NCI-H128 (cell line): ENCODE data around the gene LAG3.
"Not testable (repeated sequence)": the region's sequence is repeated elsewhere in the genome, so short reads cannot be mapped to it uniquely, and the experiment has no call there.

Experiments used
- DNase-seq: peaks from one replicate; lab custom pipeline; 2025; ENCODE audit not compliant: unreplicated experiment; lab: John Stamatoyannopoulos, UW

Gene LAG3

DNA sequence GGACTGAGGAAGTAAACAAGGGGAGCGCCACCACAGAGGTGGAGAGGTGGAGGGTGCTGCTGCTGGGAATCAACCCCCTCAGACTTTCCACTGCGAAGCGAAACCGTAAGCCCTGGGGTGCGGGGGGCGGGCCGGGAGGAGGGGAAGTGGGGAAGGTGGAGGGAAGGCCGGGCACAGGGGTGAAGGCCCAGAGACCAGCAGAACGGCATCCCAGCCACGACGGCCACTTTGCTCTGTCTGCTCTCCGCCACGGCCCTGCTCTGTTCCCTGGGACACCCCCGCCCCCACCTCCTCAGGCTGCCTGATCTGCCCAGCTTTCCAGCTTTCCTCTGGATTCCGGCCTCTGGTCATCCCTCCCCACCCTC lies at the start of gene LAG3:
Gene LAG3 (plus strand): TSS at position 190 of the 365 bp plus-strand sequence. CDS start 333 bp downstream, outside the sequence.
- DNase-seq, result no peak

DNA sequence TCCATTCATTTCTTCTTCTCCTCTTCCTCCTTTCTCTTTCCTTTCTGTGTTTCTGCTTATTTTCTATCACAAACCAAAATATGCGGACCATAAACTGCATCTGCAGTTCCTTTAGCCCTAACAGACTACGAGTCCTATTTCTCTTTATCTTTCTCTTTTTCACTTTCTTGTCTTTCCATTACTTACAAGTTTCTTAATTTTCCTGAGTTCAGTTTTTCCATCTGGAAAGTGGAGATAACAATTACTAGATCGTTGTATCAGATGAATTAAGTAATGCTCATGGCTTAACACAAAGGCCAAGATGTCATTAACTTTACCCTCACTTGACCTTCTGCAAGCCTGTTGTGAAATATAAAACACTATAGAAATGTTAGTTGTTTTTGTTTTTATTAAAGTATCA lies 49.5 kb upstream of the LAG3 start:
- no peak for DNase-seq

DNA sequence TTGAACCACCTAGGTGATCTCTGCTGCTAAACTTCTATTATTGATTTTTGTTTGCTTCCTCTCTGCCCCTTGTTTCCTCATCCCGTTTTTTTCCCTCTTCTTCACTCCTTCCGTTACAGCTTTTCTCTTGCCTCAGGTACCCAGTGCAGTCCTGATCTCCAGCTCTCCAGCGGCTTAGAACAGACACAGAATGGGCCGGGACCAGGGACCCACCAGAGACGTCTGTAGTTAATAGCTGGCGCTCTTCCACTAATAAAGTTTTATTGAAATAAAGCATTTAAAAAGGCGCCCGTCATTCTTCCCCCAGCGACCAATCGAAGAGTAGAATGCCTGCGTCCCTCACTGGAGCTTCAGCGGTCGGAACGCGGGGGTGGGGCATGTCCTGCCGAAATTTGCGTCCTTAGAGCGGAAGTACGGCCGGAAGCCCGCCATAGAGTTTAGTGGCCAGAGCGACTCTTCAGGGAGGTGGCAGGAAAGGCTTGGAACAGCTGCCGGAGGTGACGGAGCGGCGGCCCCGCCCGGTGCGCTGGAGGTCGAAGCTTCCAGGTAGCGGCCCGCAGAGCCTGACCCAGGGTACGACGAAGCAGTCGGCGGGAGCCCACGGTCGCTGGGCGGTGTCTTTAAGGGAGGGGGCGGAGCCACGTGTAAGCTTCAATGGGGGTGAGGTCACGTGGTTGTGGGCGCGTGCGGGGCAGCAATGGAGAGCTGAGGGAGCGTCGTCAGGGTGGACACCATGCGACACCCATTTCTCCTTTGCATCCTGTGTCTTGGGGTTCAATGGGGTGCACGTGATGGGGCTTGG lies 48.5 kb upstream of the LAG3 start, which contains the start of gene COPS7A:
Gene COPS7A (plus strand): TSS at position 440 of the 802 bp plus-strand sequence. CDS start 611 bp downstream, outside the sequence.
- DNase-seq, result peak; percentile 100

DNA sequence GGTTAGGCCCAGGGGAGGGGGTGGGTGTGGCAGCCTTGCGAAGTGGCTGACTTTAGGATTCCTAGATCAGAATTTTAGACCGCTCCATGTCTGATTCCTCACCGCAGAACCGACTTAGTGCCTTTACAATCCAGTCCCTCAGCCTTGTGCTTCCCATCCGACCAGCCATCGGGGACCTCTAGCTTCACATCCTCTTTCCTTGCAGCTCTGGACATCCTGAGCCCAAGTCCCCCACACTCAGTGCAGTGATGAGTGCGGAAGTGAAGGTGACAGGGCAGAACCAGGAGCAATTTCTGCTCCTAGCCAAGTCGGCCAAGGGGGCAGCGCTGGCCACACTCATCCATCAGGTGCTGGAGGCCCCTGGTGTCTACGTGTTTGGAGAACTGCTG lies 47.9 kb upstream of the LAG3 start:
- no peak for DNase-seq

DNA sequence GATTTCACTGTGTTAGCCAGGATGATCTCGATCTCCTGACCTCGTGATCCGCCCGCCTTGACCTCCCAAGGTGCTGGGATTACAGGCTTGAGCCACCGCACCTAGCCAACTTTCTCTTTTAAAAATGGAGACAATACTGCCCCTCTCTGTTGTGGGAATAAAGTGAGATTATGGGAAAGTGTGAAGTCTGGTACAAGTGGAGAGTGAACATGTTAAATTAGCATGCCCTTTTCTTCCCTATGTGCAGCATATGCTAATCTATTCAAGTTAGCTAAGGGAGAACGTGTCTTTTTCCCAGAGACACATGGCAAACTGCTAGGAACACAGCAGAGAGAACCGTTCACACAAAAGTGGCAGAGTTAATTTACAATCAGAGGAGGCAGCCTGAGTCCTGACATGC lies 47.0 kb upstream of the LAG3 start:
- DNase-seq, result no peak

DNA sequence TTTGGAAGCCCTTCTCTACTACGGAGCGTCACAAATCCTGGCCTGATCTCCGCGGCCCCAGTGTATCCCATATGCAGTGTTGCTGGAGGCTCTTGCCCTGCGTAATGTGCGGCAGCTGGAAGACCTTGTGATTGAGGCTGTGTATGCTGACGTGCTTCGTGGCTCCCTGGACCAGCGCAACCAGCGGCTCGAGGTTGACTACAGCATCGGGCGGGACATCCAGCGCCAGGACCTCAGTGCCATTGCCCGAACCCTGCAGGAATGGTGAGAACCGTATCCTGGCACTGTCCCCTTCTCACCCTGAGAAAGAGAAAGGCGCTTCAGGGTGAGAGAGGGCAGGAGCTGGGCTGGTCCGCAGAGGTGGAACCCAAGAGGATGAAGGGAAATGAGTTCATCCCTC lies 43.1 kb upstream of the LAG3 start:
- no peak for DNase-seq

DNA sequence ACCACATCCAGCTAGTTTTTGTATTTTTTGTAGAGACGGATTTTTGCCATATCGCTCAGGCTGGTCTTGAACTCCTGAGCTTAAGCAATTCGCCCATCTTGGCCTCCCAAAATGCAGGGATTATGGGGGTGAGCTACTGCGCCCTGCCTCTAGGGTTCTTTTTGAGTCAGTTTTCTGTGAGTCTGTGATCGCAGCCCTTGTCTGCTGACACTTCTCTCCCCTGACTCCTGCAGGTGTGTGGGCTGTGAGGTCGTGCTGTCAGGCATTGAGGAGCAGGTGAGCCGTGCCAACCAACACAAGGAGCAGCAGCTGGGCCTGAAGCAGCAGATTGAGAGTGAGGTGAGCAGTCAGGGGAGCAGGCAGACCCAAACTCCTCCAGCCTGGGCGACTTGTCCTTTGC lies 42.2 kb upstream of the LAG3 start:
- no peak for DNase-seq

DNA sequence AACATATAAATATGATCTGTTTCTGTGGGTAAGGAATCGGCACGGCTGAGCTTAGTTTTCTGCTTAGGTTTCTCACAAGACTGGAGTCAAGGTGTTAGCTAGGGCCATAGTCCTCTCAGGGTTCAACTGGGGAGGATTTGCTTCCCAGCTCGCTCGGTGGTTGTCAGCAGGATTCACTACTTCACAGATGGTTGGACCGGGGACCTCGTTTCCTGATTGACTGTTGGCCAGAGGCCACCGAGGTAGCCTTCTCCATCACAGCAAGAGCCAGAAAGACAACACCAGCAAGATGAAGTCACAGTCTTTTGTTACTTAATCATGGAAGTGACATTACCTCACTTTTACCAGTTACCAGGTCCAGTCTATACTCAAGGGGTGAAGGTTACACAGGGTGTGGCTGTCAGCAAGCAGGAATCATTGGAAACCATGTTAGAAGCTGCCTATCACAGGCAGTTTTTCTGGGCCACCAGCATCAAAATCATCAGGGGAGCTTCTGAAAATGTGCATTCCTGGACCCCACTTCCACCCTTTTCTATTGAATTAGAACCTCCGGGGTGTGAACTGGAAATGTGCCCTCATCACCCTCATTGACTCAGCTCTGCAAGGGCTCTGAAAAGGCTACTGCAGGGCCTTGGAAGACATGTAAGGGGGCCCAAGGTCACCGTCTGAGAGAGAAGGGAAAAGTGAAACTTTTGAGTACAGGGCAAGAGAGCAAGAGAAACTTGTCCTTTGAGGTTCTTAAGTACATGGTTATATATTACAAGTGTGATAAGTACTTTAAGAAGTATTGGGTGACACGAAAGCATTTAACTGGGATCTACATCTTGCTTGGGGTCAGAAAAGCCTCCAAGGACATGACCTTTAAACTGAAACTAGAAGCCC lies 37.6 kb upstream of the LAG3 start:
- DNase-seq, result no peak

DNA sequence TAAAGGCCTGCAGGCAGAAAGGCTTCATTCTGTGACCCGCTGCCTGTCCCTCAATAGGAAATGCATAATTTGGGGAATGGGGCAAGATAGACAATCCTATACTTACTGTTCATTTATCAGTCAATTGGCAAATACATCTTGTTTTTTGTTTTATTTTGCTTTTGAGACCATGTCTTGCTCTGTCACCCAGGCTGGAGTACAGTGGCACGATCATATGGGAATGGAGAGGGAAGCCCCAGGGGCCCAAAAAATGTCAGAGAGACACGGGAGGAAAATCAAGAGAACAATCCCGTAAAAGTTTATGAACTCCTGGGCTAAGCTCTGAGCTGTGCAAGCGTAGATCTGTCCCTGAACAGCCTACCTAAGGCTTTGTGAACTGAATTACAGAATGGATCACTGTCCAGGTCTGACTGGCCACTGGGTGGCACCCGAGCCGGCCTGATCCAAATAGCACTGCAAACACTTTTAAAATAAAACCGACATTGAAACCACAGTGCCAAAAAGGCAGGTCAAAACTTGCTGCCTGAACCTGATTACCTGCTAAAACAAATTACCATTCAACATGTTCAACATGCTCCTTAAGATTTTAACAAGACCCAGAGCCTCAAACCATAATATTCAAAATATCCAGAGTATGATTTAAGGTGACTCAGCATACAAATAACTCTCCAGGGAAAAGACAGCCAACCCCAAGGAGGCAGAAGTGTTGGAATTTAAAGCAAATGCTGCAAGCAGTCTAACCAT lies 36.7 kb upstream of the LAG3 start:
- peak; percentile 26 for DNase-seq

DNA sequence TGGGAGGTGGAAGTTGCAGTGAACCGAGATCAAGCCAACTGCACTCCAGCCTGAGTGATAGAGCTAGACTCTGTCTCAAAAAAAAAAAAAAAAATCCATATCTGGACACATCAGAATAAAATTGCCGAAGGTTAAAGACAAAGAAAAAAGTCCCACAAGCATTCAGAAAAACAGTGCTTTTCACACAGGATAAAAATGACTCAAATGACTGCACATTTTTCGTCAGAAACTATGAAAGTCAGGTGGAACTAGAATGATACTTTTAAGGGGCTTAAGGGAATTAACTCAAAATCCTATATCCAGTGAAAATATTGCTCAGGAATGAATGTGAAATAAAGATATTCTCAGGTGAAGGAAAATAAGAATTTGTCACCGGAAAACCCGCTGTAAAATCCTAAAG lies 35.6 kb upstream of the LAG3 start:
- DNase-seq, result no peak

DNA sequence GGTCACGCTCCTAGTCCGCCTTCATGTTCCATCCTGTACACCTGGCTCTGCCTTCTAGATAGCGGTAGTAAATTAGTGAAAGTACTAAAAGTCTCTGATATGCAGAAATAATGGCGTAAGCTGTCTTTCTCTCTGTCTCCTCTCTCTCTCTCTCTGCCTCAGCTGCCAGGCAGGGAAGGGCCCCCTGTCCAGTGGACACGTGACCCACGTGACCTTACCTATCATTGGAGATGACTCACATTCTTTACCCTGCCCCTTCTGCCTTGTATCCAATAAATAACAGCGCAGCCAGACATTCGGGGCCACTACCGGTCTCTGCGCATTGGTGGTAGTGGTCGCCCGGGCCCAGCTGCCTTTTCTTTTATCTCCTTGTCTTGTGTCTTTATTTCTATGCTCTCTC lies 30.2 kb upstream of the LAG3 start:
- DNase-seq, result not testable (repeated sequence)

DNA sequence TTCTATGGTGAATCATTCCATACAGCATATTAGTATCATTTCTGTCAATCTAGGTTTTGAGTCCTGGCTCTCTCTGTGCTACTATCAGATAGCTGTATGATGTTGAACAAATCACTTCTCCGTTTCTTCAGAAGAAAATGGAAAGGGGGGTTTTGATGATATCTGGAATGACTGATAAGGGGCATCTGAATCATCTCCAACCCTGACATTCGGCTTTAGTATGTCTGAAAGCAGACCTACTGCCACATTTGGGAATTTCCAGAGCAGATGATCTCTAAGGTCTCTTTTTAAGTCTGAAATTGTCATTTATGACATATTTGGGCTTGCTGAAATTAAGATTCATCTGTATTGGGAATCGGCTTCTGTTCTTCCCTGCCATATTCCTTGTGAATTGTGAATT lies 29.5 kb upstream of the LAG3 start:
- no peak for DNase-seq

DNA sequence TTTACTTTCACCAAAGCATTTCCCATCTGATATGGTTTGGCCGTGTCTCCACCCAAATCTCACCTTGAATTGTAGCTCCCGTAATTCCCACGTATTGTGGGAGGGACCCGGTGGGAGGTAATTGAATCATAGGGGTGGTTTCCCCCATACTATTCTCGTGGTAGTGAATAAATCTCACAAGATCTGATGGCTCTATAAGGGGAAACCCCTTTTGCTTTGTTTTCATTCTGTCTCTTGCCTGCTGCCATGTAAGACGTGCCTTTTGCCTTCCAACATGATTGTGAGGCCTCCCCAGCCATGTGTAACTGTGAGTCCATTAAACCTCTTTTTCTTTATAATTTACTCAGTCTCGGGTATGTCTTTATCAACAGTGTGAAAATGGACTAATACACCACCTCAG lies 29.0 kb upstream of the LAG3 start:
- DNase-seq, result not testable (repeated sequence)

DNA sequence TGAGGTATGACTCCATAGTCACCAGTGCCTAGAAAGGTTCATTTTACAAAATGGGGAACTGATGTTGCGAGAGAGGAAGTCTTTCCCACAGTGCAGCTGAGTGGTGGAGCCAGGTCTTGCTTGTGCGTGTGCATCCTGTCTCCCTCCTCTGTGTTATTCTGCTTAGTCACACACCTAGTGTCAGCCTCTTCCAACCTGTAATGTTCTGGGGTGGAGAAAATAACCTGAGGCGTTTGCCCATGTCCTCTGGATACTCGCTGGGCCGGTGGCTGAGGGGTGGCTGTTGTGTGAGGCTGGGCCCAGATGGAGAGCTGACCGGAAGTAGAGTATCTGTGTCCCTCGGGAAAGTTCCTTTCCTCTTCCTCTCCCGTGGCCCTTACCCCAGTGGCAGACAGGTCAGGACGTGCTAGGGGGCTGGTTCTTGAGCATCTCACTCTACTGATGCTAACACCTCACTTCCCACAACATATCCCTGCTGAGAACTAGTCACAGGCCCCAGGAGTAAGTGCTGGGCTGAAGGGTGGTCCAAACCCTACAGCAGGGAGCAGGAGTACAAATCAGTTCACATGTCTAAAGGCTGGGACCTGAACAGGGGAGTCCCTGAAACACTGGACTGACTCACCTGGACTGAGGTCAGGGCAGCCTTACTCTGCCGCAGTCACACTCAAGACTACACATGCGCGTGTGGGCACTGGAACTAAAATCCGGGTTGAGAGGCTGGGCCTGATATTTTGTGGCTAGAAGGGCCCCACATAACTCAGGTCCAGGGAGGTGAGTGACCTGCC lies 26.4 kb upstream of the LAG3 start:
- DNase-seq, result no peak

DNA sequence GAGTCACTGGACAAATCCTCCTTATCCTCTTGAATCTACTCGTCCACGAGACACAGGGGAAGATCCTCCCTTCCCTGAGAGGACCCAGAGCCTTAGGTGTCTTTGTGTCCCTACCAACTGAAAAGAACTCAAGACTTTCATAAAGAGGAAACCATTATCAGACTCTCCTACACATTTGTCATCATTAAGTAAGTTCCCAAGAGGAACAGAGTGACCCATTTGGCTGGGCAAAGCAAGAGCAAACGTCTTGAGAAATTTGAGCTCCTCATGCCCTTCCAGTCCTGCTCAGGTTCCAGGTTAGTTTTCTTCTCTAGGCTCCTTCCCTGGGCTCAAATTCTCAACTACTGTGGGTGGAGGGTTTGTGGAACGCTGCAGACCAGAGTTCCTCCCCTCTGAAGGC lies 25.1 kb upstream of the LAG3 start:
- no peak for DNase-seq

DNA sequence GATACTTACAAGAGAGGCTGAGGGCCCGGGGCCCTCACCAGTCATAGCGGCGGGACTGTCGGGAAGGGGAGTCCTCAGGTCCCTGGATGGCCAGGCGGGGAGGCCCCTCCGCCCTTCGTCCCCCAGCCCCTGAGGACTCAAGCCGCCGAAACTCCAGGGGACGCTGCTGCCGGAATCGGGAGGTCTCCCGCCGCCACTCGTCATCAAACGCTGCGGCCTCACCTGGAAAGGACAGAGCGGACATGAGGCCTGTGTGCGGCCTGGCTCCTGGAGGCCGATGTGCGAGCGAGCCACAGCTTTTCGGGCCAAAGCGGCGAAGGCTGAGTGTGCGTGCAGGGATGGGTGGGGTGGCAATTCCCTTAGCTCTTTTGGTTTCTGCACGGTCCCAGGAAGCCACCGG lies 23.6 kb upstream of the LAG3 start:
- DNase-seq, result no peak

DNA sequence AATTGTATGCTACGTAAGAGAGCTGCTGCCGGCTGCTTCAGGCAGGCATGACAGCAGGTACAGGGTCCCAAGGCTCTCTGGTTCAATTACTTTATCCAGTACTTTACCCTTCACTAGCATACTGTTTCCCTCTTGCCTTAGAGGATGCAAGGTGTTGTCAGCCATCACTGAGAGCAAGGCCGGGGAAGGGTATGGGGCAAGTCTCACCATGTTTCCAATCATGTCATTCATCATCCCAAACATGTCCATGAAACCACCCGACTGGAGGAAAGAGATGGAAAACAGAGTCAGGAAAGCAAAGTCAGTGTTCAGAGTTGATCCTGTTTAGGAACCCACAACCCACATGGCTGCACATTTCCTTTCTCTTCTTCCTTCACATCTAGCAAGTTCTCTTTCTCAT lies 21.8 kb upstream of the LAG3 start:
- DNase-seq, result no peak

DNA sequence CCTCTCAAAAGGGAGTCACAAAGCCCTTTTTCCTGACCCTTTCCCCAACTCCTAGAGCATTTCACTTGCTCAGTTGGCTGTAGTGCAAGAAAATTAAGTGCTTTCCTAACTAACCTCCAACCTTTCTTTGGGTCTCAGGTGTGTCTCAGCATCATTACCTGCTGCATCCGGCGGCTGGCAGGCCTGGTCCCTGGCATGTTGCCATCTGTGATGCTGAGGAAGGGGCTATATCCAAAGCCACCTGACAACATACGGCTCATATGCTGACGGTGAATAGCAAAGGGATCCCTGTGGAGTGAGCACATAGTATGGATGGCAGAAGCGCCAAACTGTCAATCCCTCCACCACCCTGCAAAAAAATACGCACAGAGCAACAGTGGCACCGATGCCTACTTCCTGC lies 20.6 kb upstream of the LAG3 start:
- DNase-seq, result no peak

DNA sequence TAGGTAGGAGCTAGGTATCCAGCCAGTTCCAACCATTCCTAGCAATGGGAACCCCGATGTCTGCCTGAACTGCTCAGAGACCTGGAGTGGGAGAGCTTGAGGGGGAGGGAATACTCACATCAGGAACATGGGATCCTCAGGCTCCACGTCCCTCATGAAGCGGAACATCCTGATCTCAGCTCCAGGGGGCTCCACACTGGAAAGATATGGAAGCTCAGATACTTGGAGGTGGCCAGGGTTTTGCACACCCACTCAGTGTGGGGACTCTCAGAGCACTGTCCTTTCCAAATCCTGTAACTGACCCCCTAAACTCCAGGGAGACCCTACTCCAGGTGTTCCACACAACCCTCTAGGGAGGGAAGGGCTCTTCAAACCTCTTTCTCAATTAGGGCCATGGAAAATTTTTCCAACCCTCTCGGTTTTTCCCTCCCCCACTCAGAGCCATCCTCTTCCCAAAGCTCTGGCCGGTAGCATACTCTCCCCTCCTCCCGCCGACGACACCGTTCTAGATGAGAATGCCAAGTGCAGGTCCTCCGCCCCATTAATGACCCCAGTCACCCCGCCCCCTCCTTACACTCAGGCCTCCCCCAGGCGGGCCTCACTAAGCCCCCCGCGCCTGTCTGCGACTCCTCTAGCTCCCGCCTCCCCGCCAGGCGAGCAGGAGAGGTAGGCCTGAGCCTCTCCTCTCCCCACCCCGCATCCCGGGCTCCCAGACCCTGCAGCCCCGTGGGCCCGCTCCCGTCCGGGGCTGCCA lies 20.0 kb upstream of the LAG3 start:
- DNase-seq, result no peak
